ENCODE results near the gene ATF6. TPM values are rescaled to one million over a fixed set of nuclear protein-coding genes. Genes with fewer than 3 reads are reported as not detected.

Gene ATF6
- total and polyA plus RNA-seq, 2 of the 8 experiments (the other 6 are each of a cell fraction or from before 2014, with no cell fraction given): 4.6 to 10.0 TPM

DNA sequence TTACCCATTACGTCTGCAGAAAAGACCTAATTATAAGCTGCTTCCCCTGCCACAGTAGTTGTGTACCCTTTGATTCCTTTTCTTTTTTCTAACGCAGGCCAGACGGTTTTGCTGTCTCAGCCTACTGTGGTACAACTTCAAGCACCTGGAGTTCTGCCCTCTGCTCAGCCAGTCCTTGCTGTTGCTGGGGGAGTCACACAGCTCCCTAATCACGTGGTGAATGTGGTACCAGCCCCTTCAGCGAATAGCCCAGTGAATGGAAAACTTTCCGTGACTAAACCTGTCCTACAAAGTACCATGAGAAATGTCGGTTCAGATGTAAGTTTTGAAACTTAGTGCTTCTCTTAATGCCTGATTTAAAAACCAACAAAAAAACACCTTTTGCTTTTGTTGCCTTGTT, 35.8 kb downstream of the ATF6 start:
- no peak overlapping the region for H3K18ac ChIP-seq (ENCODE audit: extremely low read depth, low read length)
- H4K8ac ChIP-seq (ENCODE audit: extremely low read depth, insufficient read depth, low read length): no peak overlapping the region
- H3K27me3 ChIP-seq (replicated peaks in 1 of 4; ENCODE audit: control insufficient read depth in 3 of 4, extremely low read depth in 1 of 4, insufficient read depth in 3 of 4, low read length in 3 of 4): no peaks in the 10 kb centered on the region
- no peak overlapping the region for H2BK20ac ChIP-seq (ENCODE audit: low read length)
- H3K9me3 ChIP-seq (ENCODE audit: insufficient read depth in 2 of 2, low read depth in 1 of 2, low read length in 1 of 2): no peaks in the 10 kb centered on the region; a peak in 1 of 4 replicates
- no peak overlapping the region for H4K91ac ChIP-seq (replicated peaks; ENCODE audit: insufficient read length, low read length)
- H3K36me3 ChIP-seq (ENCODE audit: control insufficient read depth in 2 of 4, insufficient read depth in 4 of 4, low read length in 3 of 4): no peaks in the 10 kb centered on the region
- H3K23me2 ChIP-seq (ENCODE audit: low read depth, low read length): no peaks in the 10 kb centered on the region
- no peak overlapping the region for H3K56ac ChIP-seq (replicated peaks; ENCODE audit: insufficient read length, low read depth, low read length)
- no peak overlapping the region for H2BK15ac ChIP-seq (ENCODE audit: low read length)
- FAIRE-seq (peak; percentile 69), DNase-seq (ENCODE audit: low read depth in 1 of 2, low spot score in 2 of 2) (no peak)
- CTCF ChIA-PET (ENCODE audit: partially characterized antibody): interaction anchor here (0.6 to 1.6 kb wide), 3 partner anchors 9 to 64 kb away, joined by 3 to 9 read pairs (median 5); no protein-coding TSS in a partner anchor
- no peak overlapping the region for H3K4me3 ChIP-seq (ENCODE audit: extremely low read depth in 1 of 4, insufficient read depth in 2 of 4, low read depth in 3 of 4, low read length in 4 of 4)
- H2AK5ac ChIP-seq (ENCODE audit: low read depth, low read length): no peak overlapping the region
- TF ChIP-seq USF2 (IDR thresholded peaks at IDR 0.05; ENCODE audit: low read length): peak; percentile 58; the same call in 1 of the 2 replicates
- TF ChIP-seq KDM4A (IDR thresholded peaks at IDR 0.05; ENCODE audit: low read depth, low read length, severe bottlenecking): no peak
- no peak overlapping the region for H3K9ac ChIP-seq (replicated peaks in 1 of 4; ENCODE audit: extremely low read depth in 1 of 4, low read depth in 3 of 4, low read length in 3 of 4)
- 62% methylated on average over 7 of the region's 7 CpGs; no CpG with 5 or more reads in 1 of the 2 experiments for WGBS, 2 experiments (ENCODE audit: extremely low coverage in 1 of 2, insufficient coverage in 1 of 2, insufficient read length in 1 of 2, insufficient replicate concordance in 2 of 2, low coverage in 1 of 2, low lambda C conversion rate in 2 of 2, missing lambda C conversion rate in 1 of 2)
- POLR2A ChIA-PET (ENCODE audit: partially characterized antibody): no interaction called here
- no peak overlapping the region for H3K14ac ChIP-seq (ENCODE audit: insufficient read length)
- no peak overlapping the region for H3K23ac ChIP-seq (ENCODE audit: insufficient read length)
- no peak overlapping the region for H2BK120ac ChIP-seq (replicated peaks; ENCODE audit: low read depth, low read length)
- peaks cover 0 to 4% (median 0%) of the 10 kb centered on the region in 4 experiments; a peak in 1 of 7 replicates for H3K4me1 ChIP-seq (replicated peaks in 1 of 4; ENCODE audit: control insufficient read depth in 3 of 4, insufficient read depth in 4 of 4, low read length in 3 of 4)
- no peak overlapping the region for H2BK12ac ChIP-seq (ENCODE audit: low read depth, low read length)
- H3K79me1 ChIP-seq (ENCODE audit: low read depth, low read length): no peaks in the 10 kb centered on the region
- H3K27ac ChIP-seq (ENCODE audit: low read depth, low read length): no peak overlapping the region
- H2BK5ac ChIP-seq (ENCODE audit: low read depth, low read length): no peak overlapping the region
- H4K20me1 ChIP-seq (replicated peaks in 1 of 2; ENCODE audit: control insufficient read depth in 1 of 2, insufficient read depth in 2 of 2, low read length in 2 of 2): peaks cover 0 to 2% of the 10 kb centered on the region in 2 experiments
- peak overlapping the region in 1 of 2 experiments; percentile 1; a peak in 1 of 4 replicates for H3K4me2 ChIP-seq (ENCODE audit: insufficient read depth in 1 of 2, low read depth in 2 of 2, low read length in 2 of 2)
- H3K79me2 ChIP-seq (ENCODE audit: control insufficient read depth in 1 of 2, insufficient read depth in 2 of 2, low read length in 2 of 2): no peaks in the 10 kb centered on the region
- H3K4ac ChIP-seq (replicated peaks; ENCODE audit: insufficient read length, low read depth, low read length): no peak overlapping the region
- H2AFZ ChIP-seq (ENCODE audit: low read length): no peak overlapping the region
- H4K5ac ChIP-seq (ENCODE audit: insufficient read length, low read depth, low read length): no peak overlapping the region

Measured in H1 (cell line).